Fibroblast of villous mesenchyme (primary cell): ENCODE data around the gene CSNK2B. TPM values are rescaled to one million over a fixed set of nuclear protein-coding genes. Genes with fewer than 3 reads are reported as not detected.

ENCODE experiments used
- DNase-seq: peaks from one replicate; pipeline ENCODE4 v3.0.0-alpha.2; 2010; ENCODE audit warnings: low read depth
- H3K4me3 ChIP-seq: 2 replicates; pipeline ENCODE4 v1.5.1; 2011; ENCODE audit warnings: low read depth, mild to moderate bottlenecking, low read length
- total RNA-seq: library from RNA; depleted of rRNA; stranded (reverse); fragments of >200 nt; gene quantifications from 2 replicates; pipeline ENCODE4 v1.2.3, GENCODE V29; 2012
- TF ChIP-seq, protein P1 (sequence below): IDR thresholded peaks from 2 replicates; pipeline ENCODE4 v1.5.1; 2012; ENCODE audit warnings: low read depth, mild to moderate bottlenecking, low read length; ENCODE audit not compliant: insufficient read depth

CSNK2B gene
- total RNA-seq, 1 donor = 136 TPM

DNA sequence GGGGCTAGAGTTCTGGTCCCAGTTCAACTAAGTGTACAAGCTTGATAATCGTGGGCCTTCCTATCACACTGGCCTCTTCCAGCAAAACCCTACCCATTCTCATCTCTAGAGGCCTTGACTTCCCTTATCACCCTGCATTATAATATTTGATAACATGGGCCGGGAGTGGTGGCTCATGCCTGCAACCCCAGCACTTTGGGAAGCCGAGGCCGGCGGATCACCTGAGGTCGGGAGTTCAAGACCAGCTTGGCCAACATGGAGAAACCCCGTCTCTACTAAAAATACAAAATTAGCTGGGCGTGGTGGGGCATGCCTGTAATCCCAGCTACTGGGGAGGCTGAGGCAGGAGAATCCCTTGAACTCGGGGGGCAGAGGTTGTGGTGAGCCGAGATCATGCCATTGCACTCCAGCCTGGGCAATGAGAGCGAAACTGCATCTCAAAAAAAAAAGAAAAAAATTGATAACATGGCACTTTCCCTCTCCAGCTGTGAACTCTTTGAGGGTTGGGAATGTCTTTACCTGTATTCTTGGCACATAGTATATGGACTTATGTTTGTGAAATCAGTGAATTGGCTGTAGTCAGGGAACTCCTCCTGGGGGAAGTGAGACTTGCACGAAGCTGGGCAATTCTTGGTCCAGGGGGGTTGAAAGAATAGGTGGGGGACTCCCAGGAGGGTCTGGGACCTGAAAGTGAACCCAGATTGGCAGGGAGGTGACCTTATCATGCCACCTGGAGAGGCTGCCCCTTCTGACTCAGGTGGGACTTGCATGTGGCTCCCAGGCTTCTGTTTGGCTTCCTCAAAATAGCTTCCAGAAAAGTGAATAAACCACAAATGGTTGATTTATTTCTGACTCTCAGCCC is 4.4 kb upstream of the CSNK2B start:
- TF ChIP-seq, protein P1, sequence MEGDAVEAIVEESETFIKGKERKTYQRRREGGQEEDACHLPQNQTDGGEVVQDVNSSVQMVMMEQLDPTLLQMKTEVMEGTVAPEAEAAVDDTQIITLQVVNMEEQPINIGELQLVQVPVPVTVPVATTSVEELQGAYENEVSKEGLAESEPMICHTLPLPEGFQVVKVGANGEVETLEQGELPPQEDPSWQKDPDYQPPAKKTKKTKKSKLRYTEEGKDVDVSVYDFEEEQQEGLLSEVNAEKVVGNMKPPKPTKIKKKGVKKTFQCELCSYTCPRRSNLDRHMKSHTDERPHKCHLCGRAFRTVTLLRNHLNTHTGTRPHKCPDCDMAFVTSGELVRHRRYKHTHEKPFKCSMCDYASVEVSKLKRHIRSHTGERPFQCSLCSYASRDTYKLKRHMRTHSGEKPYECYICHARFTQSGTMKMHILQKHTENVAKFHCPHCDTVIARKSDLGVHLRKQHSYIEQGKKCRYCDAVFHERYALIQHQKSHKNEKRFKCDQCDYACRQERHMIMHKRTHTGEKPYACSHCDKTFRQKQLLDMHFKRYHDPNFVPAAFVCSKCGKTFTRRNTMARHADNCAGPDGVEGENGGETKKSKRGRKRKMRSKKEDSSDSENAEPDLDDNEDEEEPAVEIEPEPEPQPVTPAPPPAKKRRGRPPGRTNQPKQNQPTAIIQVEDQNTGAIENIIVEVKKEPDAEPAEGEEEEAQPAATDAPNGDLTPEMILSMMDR = no peak
- DNase-seq = no peak
- peak overlapping the region; percentile 65 for H3K4me3 ChIP-seq

DNA sequence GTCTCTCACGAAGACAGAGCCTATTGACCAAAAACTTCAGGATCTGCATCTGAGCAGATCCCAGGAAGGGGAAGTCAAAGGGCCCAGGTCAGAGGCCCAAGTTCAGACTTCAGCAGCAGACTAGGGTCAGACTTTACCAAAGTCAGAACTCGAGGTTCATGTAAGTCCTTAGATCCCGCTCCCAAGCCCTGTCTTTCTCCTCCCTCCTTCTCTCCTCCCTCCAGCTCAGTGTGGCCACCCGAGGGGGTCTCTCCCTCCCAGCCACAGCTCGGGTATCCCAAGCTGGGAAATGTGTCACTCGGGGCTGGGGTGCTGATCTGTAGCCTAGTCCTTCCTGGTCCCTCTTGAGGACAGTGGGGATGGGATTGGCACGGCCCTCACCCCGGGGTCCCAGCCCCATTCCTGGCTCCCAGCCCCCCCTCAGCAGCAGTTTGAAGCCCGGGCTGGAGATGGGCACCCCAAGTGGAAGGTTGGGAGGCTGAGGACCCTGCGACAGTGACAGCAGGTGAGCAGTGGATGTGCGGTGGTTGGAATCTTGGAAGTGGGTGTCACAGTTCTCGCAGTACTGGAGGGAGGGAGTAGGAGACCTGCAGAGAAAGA is 3.7 kb upstream of the CSNK2B start:
- no peak for DNase-seq
- TF ChIP-seq, protein P1 = no peak
- no peak overlapping the region for H3K4me3 ChIP-seq

DNA sequence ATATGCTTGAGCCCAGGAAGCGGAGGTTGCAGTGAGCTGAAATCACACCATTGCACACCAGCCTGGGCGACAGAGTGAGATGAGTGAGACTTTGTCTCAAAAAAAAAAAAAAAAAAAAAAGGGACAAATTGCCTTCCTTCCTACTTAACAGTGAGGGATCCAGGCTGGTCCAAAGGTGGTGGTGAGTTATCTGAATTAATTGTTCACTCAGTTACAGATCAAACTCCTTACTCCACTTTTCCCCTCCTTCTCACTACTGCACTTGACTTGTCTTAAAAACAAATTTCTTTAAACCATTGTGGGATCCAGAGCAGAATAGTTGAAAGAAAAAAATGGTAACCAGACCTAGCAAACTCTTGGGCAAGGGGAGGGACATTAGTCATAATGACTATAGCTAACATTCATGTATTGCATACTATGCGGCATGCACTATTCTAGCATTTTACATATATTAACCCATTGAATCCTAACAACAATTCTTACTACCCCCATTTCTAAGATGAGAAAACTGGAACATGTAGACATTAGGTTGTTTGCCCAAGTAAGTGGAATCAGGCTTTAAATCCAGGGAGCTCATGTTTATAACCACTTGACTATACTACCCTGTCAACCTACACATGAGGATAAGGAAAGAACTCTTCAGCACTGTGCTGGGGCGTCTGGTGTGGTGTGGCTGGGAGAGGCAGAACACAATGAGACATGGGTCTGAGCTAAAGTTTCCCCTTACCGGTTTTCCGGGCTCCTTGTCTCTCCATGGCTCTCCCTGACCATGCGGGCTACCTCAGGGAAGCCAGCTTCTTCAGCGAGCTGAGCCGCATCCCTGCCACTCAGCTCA is 2.5 kb upstream of the CSNK2B start:
- H3K4me3 ChIP-seq = peak overlapping the region; percentile 96
- TF ChIP-seq, protein P1 = no peak
- no peak for DNase-seq

DNA sequence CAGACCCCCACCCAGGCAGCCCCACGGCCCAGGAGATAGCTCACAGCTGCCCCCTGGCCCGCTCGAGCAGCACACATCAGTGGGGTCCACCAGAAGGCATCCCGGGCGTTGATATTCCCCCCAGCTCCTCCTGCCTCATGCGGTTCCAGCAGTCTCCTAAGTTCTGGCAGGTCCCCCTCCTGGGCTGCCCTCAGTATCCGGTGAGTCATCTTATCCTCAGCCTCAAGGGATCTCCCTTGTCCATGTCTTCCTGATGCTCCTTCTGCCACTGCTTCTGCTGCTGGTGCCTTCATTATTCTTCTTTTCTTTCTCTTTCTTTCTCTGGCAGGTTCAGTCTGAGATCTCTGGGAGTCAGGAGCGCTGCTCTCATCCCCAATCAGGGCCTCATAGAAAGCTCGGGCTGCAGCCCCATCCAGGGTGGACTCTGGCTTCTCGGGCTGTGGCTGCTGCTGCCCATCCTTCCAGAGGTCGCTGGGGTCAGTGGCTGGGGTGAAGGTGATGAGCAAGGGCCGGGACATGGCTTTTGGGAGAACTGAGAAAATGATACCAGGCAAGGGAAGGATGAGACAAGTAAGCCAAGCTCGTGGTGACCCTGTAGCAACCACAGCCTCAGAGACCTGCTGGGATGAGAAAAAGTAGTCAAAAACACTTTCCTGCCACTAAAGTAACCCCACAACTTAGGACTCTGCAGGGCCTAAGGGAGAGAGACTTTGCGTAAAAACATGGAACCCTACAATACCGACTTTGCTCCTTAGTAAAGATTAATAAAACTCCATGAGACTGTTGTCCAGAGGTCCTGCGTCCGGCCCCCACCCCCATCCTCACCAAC is 1.7 kb upstream of the CSNK2B start:
- TF ChIP-seq, protein P1 = no peak
- peak; percentile 80 for DNase-seq
- peak overlapping the region; percentile 96 for H3K4me3 ChIP-seq

DNA sequence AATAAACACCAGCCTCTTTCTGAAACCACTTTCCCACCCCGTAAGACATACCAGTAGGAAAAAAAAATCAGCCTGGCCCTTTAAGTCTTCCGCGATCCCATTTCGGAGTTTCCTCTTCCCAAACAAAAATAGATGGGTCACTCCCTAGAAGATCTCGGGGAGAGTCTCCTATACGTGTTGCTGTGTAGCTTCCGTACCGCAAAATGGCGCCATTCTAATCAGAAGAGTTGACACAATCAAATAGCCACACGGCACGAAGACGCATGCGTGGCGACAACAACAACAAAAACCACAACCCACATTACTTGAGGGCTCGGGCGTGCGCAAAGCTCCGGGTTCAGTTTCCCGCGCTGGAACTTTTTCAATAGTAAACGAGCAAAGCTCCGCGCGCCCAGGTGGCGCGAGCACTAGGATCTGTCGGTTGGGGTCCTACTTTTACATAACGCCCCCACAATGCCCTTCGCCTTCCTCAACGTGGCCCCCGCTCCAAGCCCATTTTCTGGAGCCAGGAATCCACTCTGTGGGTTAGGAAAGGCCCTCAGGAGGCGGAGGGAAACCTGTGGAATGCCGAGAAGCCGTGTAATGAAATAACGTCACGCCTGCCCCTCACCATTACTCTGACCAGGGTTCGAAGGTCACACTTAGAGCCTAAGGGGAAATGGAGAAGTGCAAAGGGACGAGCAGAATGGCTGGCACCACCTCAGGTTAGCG is 935 bp upstream of the CSNK2B start, which contains the start of gene GPANK1:
Gene GPANK1 (minus strand): TSS at position 208 of the 711 bp plus-strand sequence. CDS start 519 bp downstream, outside the sequence.
- TF ChIP-seq, protein P1 = no peak
- peak within 1 kb of the TSS; percentile 96 for H3K4me3 ChIP-seq
- DNase-seq = peak; percentile 97
